GM18505 (cell line): ENCODE data around the gene GAB1.

Experiments
- ATAC-seq: cut with Tn5 transposase; IDR thresholded peaks from one replicate; pipeline ENCODE4 v1.9.1; 2021; ENCODE audit not compliant: unreplicated experiment
- POLR2A ChIP-seq: IDR thresholded peaks from 4 replicates; pipeline ENCODE4 v1.6.1; 2011; ENCODE audit warnings: borderline replicate concordance; ENCODE audit not compliant: insufficient read depth, insufficient read length; ENCODE audit errors: extremely low read depth

The GAB1 gene

GRCh38 chr4:143394739-143395453 lies 58.2 kb downstream of the GAB1 start:
- TF ChIP-seq POLR2A, result no peak
- ATAC-seq, result no peak

GRCh38 chr4:143396695-143397094 lies 60.0 kb downstream of the GAB1 start:
- ATAC-seq, result no peak

GRCh38 chr4:143397335-143397734 lies 60.7 kb downstream of the GAB1 start:
- no peak for TF ChIP-seq POLR2A
- no peak for ATAC-seq

More at GRCh38 chr4:143396695-143397094, 60.0 kb downstream of the GAB1 start:
- no peak for TF ChIP-seq POLR2A

- no peak for ATAC-seq
- no peak for TF ChIP-seq POLR2A
Measured at GRCh38 chr4:143397887-143398286, 61.2 kb downstream of the GAB1 start.

GRCh38 chr4:143399113-143399949 lies 62.7 kb downstream of the GAB1 start:
- peak; percentile 56 for ATAC-seq
- no peak for TF ChIP-seq POLR2A

GRCh38 chr4:143400082-143400481 lies 63.4 kb downstream of the GAB1 start:
- no peak for ATAC-seq
- no peak for TF ChIP-seq POLR2A

- TF ChIP-seq POLR2A, result no peak
- ATAC-seq, result peak; percentile 30
Measured at GRCh38 chr4:143402776-143403552, 66.3 kb downstream of the GAB1 start.

- no peak for TF ChIP-seq POLR2A
Measured at GRCh38 chr4:143403553-143403820, 66.8 kb downstream of the GAB1 start.

GRCh38 chr4:143404555-143404954 lies 67.9 kb downstream of the GAB1 start:
- no peak for TF ChIP-seq POLR2A
- peak; percentile 96 for ATAC-seq

More at GRCh38 chr4:143403553-143403820, 66.8 kb downstream of the GAB1 start:
- no peak for ATAC-seq

GRCh38 chr4:143405075-143405730 lies 68.5 kb downstream of the GAB1 start:
- no peak for TF ChIP-seq POLR2A
- ATAC-seq, result no peak

- TF ChIP-seq POLR2A, result no peak
- ATAC-seq, result no peak
Measured at GRCh38 chr4:143406523-143406922, 69.8 kb downstream of the GAB1 start.

GRCh38 chr4:143407474-143407873 lies 70.8 kb downstream of the GAB1 start:
- TF ChIP-seq POLR2A, result no peak
- ATAC-seq, result no peak

- TF ChIP-seq POLR2A, result no peak
- no peak for ATAC-seq
Measured at GRCh38 chr4:143407888-143408287, 71.2 kb downstream of the GAB1 start.

- TF ChIP-seq POLR2A, result no peak
- ATAC-seq, result no peak
Measured at GRCh38 chr4:143410015-143410414, 73.3 kb downstream of the GAB1 start.
